ENCODE results near the gene UNC13B.
"Not testable (repeated sequence)": the region's sequence is repeated elsewhere in the genome, so short reads cannot be mapped to it uniquely, and the experiment has no call there.

The UNC13B gene

GRCh38 chr9:35161713-35162604 lies at the start of gene UNC13B:
Gene UNC13B (plus strand): TSS chr9:35162009. CDS start chr9:35162284, 275 bp downstream.
- peak; percentile 70 for DNase-seq (ENCODE audit: low spot score)
- FAIRE-seq, result no peak

- DNase-seq (ENCODE audit: low spot score) (no peak), FAIRE-seq (no peak)
Measured at GRCh38 chr9:35112257-35113020, 49.4 kb upstream of the UNC13B start.

GRCh38 chr9:35114113-35114839 lies 47.5 kb upstream of the UNC13B start:
- FAIRE-seq, result no peak
- peak; percentile 54 for DNase-seq (ENCODE audit: low spot score)

GRCh38 chr9:35114840-35115628 lies 46.8 kb upstream of the UNC13B start:
- FAIRE-seq, result no peak
- DNase-seq (ENCODE audit: low spot score), result peak; percentile 10

GRCh38 chr9:35115680-35116538 lies 45.9 kb upstream of the UNC13B start, which contains the start of gene ATOSB:
Gene ATOSB (minus strand): TSS chr9:35115862. CDS start chr9:35108274, 7,588 bp downstream.
- DNase-seq (ENCODE audit: low spot score) (peak; percentile 81), FAIRE-seq (peak; percentile 70)

GRCh38 chr9:35116539-35116897 lies 45.3 kb upstream of the UNC13B start:
- no peak for FAIRE-seq

GRCh38 chr9:35116898-35117551 lies 44.8 kb upstream of the UNC13B start:
- FAIRE-seq, result peak; percentile 21

More at GRCh38 chr9:35116539-35116897, 45.3 kb upstream of the UNC13B start:
- DNase-seq (ENCODE audit: low spot score), result no peak

GRCh38 chr9:35134920-35135319 lies 26.9 kb upstream of the UNC13B start:
- DNase-seq (ENCODE audit: low spot score), result no peak
- no peak for FAIRE-seq

More at GRCh38 chr9:35116898-35117551, 44.8 kb upstream of the UNC13B start:
- DNase-seq (ENCODE audit: low spot score), result peak; percentile 73

GRCh38 chr9:35135988-35136387 lies 25.8 kb upstream of the UNC13B start:
- no peak for FAIRE-seq
- no peak for DNase-seq (ENCODE audit: low spot score)

GRCh38 chr9:35136866-35137265 lies 24.9 kb upstream of the UNC13B start:
- FAIRE-seq (no peak), DNase-seq (ENCODE audit: low spot score) (no peak)

GRCh38 chr9:35140093-35140492 lies 21.7 kb upstream of the UNC13B start:
- DNase-seq (ENCODE audit: low spot score) (no peak), FAIRE-seq (no peak)

- FAIRE-seq, result no peak
- DNase-seq (ENCODE audit: low spot score), result no peak
Measured at GRCh38 chr9:35142037-35142436, 19.8 kb upstream of the UNC13B start.

- not testable (repeated sequence) for DNase-seq (ENCODE audit: low spot score); FAIRE-seq
Measured at GRCh38 chr9:35147941-35148563, 13.8 kb upstream of the UNC13B start.

- no peak for FAIRE-seq
- DNase-seq (ENCODE audit: low spot score), result no peak
Measured at GRCh38 chr9:35152926-35153325, 8.9 kb upstream of the UNC13B start.

GRCh38 chr9:35156781-35157180 lies 5.0 kb upstream of the UNC13B start:
- no peak for FAIRE-seq
- no peak for DNase-seq (ENCODE audit: low spot score)

- DNase-seq (ENCODE audit: low spot score); FAIRE-seq: not testable (repeated sequence)
Measured at GRCh38 chr9:35157836-35158235, 4.0 kb upstream of the UNC13B start.

- FAIRE-seq (no peak), DNase-seq (ENCODE audit: low spot score) (no peak)
Measured at GRCh38 chr9:35158501-35159280, 3.1 kb upstream of the UNC13B start.
